ENCODE results near the gene RASSF1. TPM values are rescaled to one million over a fixed set of nuclear protein-coding genes. Genes with fewer than 3 reads are reported as not detected.

RASSF1 gene
- polyA plus RNA-seq, 6 donors from 2014 or later: 71.9 to 147 (median 89.9) TPM

DNA sequence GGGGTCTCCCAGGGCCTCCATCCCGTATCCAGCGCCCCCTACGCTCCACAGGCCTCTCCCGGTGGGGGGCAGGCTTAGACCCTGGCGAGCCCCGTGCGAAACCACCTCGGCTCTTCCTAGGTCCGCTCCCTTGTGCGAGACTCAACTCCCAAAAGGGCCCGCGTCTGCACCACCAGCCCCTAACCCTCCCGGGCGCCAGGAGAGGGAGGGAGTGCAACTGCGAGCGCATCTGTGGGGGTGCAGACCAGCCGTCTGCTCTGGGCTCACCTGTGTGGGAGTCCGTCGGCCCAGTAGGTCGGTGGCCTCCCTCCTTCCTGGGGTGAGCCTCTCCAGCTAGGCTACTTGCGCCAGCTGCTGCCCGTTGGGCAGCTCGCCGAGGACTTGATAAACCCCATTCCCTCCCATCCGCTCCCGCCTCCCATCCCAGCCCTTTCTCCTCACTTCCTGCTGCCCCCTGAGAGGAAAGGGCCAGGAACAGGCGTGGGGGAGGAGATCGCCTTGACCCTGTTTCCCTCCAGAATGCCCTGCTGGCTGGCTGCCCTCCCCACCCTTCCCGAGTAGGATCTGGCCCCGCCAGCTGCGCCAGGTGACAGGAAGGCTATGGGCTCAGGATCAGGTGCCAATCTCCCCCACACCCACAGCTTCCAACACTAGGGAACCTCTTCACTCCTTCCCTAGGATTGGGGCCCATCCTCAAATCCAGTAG lies 18.1 kb downstream of the RASSF1 start, which contains the start of gene HYAL2:
HYAL2 (minus strand) TSS at position 360 of the 706 bp plus-strand sequence. CDS start 2,256 bp downstream, outside the sequence.
- H3K36me3 Mint-ChIP-seq: no peaks in the 10 kb centered on the region
- no peak for DNase-seq
- H3K27me3 Mint-ChIP-seq: no peaks in the 10 kb centered on the region
- ATAC-seq (ENCODE audit: low read depth in 2 of 2): no peak
- peaks cover 33 to 57% (median 50%) of the 10 kb centered on the region in 3 donors for H3K4me1 Mint-ChIP-seq
- H3K4me3 Mint-ChIP-seq: peak within 1 kb of the TSS; percentile 87 to 95 (median 88)
- H3K27ac Mint-ChIP-seq: peak within 1 kb of the TSS; percentile 92 to 98 (median 96)
- H3K9me3 Mint-ChIP-seq: no peaks in the 10 kb centered on the region

DNA sequence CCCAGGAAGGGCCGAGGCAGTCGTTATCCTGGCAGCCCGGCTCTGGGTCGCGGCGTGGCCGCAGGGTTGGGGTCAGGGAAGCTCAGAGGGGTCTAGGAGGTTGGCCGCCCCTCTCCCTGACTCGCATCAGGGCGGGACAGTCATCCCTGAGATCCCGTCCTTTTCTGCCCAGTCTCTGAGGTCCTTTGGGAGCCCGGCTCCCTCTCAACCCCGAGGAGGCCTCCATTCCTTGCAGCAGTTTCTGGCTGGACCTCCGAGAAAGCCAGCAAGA lies 18.6 kb downstream of the RASSF1 start:
- Mint-ChIP-seq H3K27me3 (no peaks in the 10 kb centered on the region), H3K36me3 (no peaks in the 10 kb centered on the region), H3K4me3 (peak overlapping the region in 6 of 8 donors; percentile 87 to 91 (median 88)), H3K4me1 (peaks cover 32 to 52% (median 50%) of the 10 kb centered on the region in 3 donors), H3K27ac (peak overlapping the region in 3 of 6 donors; percentile 67 to 97 (median 95)), H3K9me3 (no peaks in the 10 kb centered on the region)
- DNase-seq: no peak
- ATAC-seq (ENCODE audit: low read depth in 2 of 2): no peak

DNA sequence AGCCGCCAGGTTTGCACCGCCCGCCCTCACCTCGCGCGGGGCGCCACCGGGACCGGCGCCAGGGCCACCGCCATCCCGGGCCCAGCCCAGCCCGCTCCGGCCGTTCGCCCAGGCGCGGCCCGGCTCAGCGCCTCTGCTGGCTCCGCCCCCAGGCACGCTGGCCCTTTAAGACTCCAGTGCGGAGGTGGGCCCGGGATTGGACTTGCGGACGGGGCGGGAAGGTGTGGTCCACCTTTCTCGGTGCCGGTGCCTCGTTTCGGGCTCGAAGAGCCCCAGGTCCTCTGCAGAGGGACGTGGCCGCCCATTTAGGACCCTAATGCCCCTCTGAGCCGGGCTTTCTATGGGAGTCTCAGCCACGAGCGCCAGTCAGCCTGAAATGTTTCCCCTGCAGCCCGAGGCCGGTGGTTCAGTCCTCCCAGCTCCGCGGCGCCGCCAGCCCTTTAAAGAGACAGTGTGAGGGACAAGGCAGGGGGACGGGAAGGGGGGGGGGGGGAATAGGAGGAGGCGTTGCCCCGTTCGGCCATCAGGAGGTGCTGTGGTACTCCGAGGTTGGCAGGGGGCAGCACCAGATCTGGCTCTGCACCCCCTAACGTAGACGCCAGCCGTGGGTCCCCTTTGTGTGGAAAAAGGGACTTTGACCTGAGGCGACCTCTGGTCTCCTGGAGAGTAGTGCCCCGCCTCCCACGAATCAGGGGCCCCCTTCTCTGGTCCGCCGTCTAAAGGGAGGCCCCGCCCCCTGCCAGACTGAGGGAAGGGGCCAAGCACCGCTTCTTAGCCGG lies 19.1 kb downstream of the RASSF1 start:
- Mint-ChIP-seq H3K27me3 (no peaks in the 10 kb centered on the region), H3K27ac (peak overlapping the region; percentile 92 to 98 (median 96)), H3K9me3 (no peaks in the 10 kb centered on the region), H3K4me3 (peak overlapping the region; percentile 87 to 95 (median 88)), H3K36me3 (no peaks in the 10 kb centered on the region), H3K4me1 (peaks cover 31 to 47% (median 45%) of the 10 kb centered on the region in 3 donors)
- ATAC-seq (ENCODE audit: low read depth in 2 of 2) (peak; percentile 81 to 84), DNase-seq (peak; percentile 86)

DNA sequence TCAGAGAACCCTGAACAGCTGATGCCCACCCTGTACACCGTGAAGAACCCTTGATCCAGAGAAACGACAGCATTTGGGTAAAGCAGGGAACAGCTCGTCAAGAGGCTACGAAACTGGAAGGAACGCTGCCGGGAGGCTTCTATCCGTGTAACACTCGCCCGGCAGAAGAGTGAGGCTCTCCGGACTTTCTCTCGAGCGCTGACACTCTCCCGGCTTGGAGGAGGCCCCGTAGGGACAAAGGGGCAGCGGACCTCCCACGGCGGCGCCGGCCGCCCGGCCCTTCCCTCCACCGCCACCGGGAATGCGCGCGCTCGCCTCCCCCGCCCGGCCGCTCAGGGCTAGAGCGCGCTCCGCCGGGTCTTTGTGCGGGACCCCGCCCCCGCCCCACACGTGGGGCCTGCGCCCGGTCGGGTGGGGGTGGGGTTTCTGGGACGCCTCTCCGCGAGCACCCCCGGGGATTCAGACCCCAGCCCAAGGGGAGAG lies 19.7 kb downstream of the RASSF1 start:
- Mint-ChIP-seq H3K4me1 (peaks cover 34 to 47% (median 40%) of the 10 kb centered on the region in 3 donors), H3K4me3 (peak overlapping the region; percentile 82 to 97 (median 94))

DNA sequence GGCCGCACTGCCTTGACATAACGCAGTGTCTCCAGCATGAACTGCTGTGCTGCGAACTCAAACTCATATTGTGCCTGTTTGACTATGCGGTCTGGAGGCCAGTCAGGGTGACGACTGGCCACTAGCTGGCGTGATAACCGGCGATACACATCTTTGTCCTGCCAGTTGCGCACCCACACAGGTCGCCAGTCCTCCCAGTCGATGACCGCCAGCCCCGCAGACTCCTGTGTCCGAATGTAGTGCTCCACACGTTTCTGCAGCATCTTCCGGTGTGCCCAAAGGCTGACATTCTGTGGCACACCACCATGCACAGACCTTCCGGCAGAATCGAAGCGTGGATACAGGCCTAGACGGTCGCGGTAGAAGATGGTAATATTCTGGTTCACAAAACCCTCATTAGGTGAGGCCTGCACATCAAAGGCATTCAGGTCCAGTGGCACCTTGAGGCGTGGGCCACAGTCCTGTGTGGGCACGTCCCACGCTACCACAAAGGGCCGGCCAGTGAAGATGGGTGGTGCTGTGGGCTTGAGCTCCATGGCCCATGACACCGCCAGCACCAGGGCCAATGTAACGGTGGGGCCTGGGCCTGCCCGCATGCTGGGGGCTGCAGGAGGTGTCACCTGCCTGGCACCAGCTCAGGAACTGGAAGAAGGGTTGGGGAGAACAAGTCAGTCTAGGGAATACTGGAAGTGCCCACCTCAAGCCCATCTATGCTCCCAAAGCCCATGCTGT lies 20.6 kb downstream of the RASSF1 start:
- Mint-ChIP-seq H3K27ac (peak overlapping the region in 3 of 6 donors; percentile 54 to 92 (median 70)), H3K4me1 (peaks cover 33 to 45% (median 34%) of the 10 kb centered on the region in 3 donors), H3K27me3 (no peaks in the 10 kb centered on the region), H3K4me3 (peak overlapping the region; percentile 82 to 97 (median 94)), H3K9me3 (no peaks in the 10 kb centered on the region), H3K36me3 (no peaks in the 10 kb centered on the region)
- no peak for ATAC-seq (ENCODE audit: low read depth in 2 of 2)
- DNase-seq: no peak

More for the DNA sequence above, 19.7 kb downstream of the RASSF1 start:
- H3K36me3 Mint-ChIP-seq: no peaks in the 10 kb centered on the region
- ATAC-seq (ENCODE audit: low read depth in 2 of 2) (peak; percentile 63 to 66), DNase-seq (no peak)
- H3K9me3 Mint-ChIP-seq: no peaks in the 10 kb centered on the region
- H3K27ac Mint-ChIP-seq: peak overlapping the region in 4 of 6 donors; percentile 88 to 94 (median 92)
- H3K27me3 Mint-ChIP-seq: no peaks in the 10 kb centered on the region

DNA sequence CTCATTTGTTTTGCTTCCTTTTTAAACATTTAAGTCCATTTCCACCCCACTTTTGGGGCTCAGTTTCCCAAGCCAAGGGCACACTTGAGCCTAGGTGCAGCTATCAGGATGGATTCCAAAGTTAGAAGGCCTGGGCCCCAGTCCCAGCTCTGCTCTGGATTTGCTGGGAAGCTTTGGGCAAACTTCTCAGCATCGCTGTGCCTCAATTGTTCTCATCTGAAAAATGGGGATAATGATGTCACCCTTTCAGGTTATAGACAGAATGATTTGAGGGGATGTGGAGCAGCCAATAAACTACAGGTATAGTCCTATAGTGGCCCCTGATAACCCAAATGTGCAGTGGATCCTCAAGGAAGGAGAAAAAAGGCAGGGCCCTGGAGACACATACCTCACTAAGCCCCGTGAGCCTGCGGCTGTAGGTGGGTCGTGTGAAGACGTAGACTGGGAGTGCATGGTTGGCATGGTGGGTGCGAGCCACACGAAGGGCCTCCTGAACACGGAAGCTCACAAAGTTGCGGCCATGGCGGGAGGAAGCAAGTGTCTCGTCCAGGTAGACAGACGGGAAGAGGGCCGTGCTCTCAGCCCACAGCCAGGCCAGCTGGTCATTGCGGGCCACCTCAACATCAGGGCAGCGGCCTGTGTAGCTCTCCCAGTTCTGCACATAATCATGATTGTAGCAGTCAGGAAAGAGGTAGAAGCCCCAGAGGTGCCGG lies 21.3 kb downstream of the RASSF1 start:
- Mint-ChIP-seq H3K9me3 (no peaks in the 10 kb centered on the region), H3K4me1 (peaks cover 26 to 38% (median 27%) of the 10 kb centered on the region in 3 donors), H3K27ac (peak overlapping the region in 2 of 6 donors; percentile 54 to 81), H3K27me3 (no peaks in the 10 kb centered on the region), H3K36me3 (no peaks in the 10 kb centered on the region), H3K4me3 (peak overlapping the region in 7 of 8 donors; percentile 10 to 97 (median 55))
- DNase-seq: no peak
- ATAC-seq (ENCODE audit: low read depth in 2 of 2): no peak

DNA sequence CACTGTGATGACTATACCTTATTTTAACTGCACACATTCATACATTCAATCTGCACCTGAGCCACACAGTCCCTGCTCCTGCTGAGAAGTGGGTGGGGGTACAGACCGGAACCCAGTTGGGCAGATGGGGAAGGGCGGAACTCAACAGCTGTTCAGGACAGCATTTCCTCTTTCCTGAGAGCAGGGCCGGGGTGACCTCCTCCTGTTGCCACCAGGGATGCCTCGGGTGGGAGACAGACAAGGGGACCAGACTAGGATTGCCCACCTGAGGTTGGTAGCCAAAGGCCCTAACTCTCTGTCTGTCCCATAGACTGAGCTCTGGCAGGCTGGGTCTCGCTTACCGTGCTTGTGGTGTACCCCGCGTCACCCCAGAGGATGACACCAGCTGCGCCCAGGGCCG lies 22.0 kb downstream of the RASSF1 start:
- Mint-ChIP-seq H3K36me3 (no peaks in the 10 kb centered on the region), H3K4me3 (peak overlapping the region in 7 of 8 donors; percentile 12 to 97 (median 52)), H3K27me3 (no peaks in the 10 kb centered on the region)

DNA sequence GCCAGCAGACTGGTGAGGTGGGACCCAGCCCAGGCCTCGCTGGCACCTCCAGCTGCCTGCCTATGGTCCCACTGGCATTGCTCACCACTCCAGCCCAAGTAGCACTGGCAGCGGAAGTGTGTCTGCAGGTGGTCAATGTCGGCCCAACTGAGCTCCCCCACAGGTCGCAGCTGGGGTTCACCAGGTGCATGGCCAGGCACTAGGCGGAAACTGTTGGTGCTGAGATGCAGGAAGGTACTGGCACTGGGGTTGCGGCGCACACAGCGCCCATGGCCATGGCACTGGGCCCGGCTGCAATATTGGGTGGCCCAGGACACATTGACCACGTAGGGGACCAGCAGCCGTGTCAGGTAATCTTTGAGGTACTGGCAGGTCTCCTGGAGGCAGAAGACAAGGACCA lies 22.5 kb downstream of the RASSF1 start:
- no peak overlapping the region for H3K27ac Mint-ChIP-seq
- no peak for ATAC-seq (ENCODE audit: low read depth in 2 of 2)
- peak overlapping the region in 1 of 8 donors; percentile 97 for H3K4me3 Mint-ChIP-seq
- H3K36me3 Mint-ChIP-seq: no peaks in the 10 kb centered on the region
- no peaks in the 10 kb centered on the region for H3K9me3 Mint-ChIP-seq
- DNase-seq: no peak
- no peaks in the 10 kb centered on the region for H3K27me3 Mint-ChIP-seq
- H3K4me1 Mint-ChIP-seq: peaks cover 26 to 36% (median 26%) of the 10 kb centered on the region in 3 donors

More for the DNA sequence above, 22.0 kb downstream of the RASSF1 start:
- Mint-ChIP-seq H3K27ac (no peak overlapping the region), H3K4me1 (peaks cover 26 to 40% (median 27%) of the 10 kb centered on the region in 3 donors), H3K9me3 (no peaks in the 10 kb centered on the region)
- DNase-seq (no peak), ATAC-seq (ENCODE audit: low read depth in 2 of 2) (no peak)

DNA sequence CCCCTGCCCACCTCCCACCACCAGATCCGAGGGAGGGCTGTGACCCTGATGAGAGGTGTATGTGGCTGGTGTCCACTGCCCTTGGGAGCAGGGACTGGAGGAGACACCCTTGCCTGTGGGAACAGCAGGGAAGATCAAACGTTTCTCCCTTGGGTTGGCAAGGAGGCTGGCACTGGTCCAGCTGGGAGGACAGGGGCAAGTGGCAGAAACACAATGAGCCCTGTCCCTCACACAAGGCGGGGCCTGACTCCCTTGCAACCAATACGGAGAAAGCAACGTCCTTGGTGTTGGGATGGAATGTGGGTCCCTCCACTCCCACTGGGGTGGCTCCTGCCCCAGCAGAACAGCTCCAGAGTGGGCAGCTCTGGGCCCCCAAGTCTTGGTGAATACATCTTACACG lies 23.3 kb downstream of the RASSF1 start:
- Mint-ChIP-seq H3K4me3 (peak overlapping the region in 1 of 8 donors; percentile 65), H3K4me1 (peaks cover 17 to 34% (median 26%) of the 10 kb centered on the region in 3 donors)

DNA sequence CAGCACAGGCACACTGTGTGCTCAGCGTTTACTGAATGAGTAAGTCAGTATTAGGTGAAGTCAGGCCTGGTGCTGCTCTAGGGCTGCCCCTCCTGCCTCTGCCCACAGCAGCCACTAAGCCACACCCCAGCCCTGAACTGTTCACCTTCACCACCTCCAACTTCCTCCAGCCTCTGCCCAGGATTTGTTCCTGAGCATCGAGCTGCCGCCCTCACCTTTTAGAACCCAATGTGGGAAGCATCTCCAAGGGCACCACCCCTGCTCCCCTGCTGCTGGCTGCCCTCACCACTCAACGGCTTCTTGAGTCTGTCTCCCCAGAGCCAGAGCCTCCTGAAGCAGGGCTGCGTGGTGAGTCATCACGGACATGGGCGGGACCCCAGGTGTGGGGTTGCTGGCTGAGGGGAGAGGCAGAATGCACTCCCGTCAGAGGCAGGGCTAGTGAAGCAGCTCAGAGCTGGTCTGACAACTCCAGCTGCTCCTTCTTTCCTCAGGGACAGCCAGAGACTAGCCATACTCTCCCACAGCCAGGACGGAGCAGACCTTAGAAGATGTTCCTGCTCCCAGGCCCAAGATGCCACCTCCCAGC lies 23.9 kb downstream of the RASSF1 start:
- no peak for DNase-seq
- Mint-ChIP-seq H3K27ac (peak overlapping the region in 1 of 6 donors; percentile 51), H3K4me1 (peaks cover 16 to 34% (median 26%) of the 10 kb centered on the region in 3 donors), H3K36me3 (no peaks in the 10 kb centered on the region), H3K27me3 (no peaks in the 10 kb centered on the region), H3K9me3 (no peaks in the 10 kb centered on the region), H3K4me3 (peak overlapping the region in 1 of 8 donors; percentile 77)
- ATAC-seq (ENCODE audit: low read depth in 2 of 2): no peak

More for the DNA sequence above, 23.3 kb downstream of the RASSF1 start:
- Mint-ChIP-seq H3K27ac (no peak overlapping the region), H3K27me3 (no peaks in the 10 kb centered on the region), H3K9me3 (no peaks in the 10 kb centered on the region), H3K36me3 (no peaks in the 10 kb centered on the region)
- DNase-seq: no peak
- no peak for ATAC-seq (ENCODE audit: low read depth in 2 of 2)

DNA sequence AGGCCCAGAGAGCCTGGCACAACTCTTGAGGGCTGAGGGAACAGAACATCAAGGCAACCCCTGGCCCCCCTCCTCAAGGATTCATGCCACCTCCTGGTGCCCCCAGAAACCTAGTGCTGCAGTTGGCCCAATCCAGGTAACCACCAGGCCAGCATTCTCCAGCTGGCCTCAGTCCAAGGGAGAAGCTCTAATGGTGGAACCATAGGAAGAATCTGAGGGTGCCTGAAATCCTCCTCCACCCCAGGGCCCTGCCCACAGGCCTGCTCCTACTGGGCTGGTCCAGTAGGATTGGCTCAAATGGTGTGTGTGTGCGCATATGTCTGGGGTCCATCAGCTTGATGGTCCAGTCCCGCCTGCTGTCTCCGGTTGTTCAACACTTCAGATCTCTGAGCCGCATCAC lies 25.8 kb downstream of the RASSF1 start:
- no peak for DNase-seq

DNA sequence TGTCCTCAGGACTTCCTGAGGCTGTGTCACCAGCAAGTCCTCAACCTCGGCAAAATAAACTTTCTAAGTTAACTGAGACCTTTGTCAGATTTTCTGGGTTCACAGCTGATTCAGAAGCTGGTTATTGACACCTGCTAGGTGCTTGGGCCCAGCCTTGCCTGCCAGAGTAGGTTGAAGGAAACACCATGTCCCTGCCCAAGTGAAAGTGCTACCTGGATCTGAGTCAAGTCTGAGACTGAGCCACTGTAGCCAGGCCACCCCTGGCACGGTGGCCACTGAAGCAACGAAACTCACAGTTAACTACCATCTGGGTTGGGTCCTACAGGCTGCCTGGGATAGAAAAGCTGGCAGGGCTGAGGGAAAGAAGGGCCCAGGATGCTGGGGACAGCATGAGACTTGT lies 26.3 kb downstream of the RASSF1 start:
- H3K9me3 Mint-ChIP-seq: peaks cover 0 to 4% (median 0%) of the 10 kb centered on the region in 7 donors
- H3K27me3 Mint-ChIP-seq: no peaks in the 10 kb centered on the region
- ATAC-seq (ENCODE audit: low read depth in 2 of 2) (no peak), DNase-seq (no peak)
- H3K4me3 Mint-ChIP-seq: no peak overlapping the region
- H3K27ac Mint-ChIP-seq: peak overlapping the region in 1 of 6 donors; percentile 53
- H3K4me1 Mint-ChIP-seq: peaks cover 10 to 18% (median 15%) of the 10 kb centered on the region in 3 donors
- H3K36me3 Mint-ChIP-seq: no peaks in the 10 kb centered on the region

More for the DNA sequence above, 25.8 kb downstream of the RASSF1 start:
- Mint-ChIP-seq H3K27ac (no peak overlapping the region), H3K9me3 (peaks cover 0 to 3% (median 0%) of the 10 kb centered on the region in 7 donors), H3K27me3 (no peaks in the 10 kb centered on the region), H3K36me3 (no peaks in the 10 kb centered on the region), H3K4me1 (peaks cover 10 to 22% (median 17%) of the 10 kb centered on the region in 3 donors), H3K4me3 (peak overlapping the region in 1 of 8 donors; percentile 9)
- no peak for ATAC-seq (ENCODE audit: low read depth in 2 of 2)
